ENCODE measurements around the gene CD84. TPM values are rescaled to one million over a fixed set of nuclear protein-coding genes. Genes with fewer than 3 reads are reported as not detected.

CD84 gene
- total and polyA plus RNA-seq, 4 experiments from 2014 or later, result 15.9 to 98.9 (median 65.6) TPM

DNA sequence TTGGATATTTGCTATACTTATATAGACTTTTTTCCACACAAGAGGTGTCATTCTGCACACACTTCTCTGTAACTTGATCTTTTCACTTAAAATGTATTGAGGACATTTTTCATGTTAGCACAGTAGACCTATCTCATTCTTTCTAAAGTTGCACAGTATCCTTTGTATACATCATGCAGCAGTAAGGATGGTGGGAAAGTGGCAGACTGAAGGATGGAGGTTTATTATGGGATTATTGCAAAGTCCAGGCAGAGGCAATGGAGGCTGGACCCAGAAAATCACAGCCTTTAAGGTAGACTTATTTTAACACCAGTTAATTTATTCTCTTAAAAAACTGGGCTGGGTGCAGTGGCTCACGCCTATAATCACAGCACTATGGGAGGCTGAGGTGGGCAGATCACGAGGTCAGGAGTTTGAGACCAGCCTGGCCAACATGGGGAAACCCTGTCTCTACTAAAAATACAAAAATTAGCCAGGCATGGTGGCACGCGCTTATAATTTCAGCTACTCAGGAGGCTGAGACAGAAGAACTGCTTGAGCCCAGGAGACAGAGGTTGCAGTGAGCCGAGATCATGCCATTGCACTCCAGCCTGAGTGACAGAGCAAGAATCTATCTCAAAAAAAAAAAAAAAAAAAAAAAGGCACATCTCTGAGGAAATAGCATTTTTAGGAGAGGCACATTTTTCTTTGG lies 41.8 kb upstream of the CD84 start:
- peaks cover 22% of the 10 kb centered on the region for H3K36me3 ChIP-seq (ENCODE audit: insufficient read depth, low read length)
- H3K27me3 ChIP-seq (ENCODE audit: insufficient read depth, low read length), result no peaks in the 10 kb centered on the region
- no peak for DNase-seq
- ChIA-PET CTCF (ENCODE audit: partially characterized antibody) (interaction anchor here (4.4 to 9.4 kb wide), 4 partner anchors 8 to 58 kb away, joined by 31 to 139 read pairs (median 48); no protein-coding TSS in a partner anchor), POLR2A (ENCODE audit: partially characterized antibody) (interaction anchor here (0.8 to 4.5 kb wide), 6 partner anchors 7 to 60 kb away, joined by 3 to 48 read pairs (median 10); no protein-coding TSS in a partner anchor)
- no peak overlapping the region for H3K4me3 ChIP-seq (ENCODE audit: low read length in 2 of 2)
- H3K4me3 Mint-ChIP-seq, result peak overlapping the region in 5 of 8 donors; percentile 21 to 87 (median 48)
- peaks cover 95% of the 10 kb centered on the region for H3K4me1 ChIP-seq (ENCODE audit: insufficient read depth, low read length)
- peaks cover 0 to 4% (median 0%) of the 10 kb centered on the region in 8 donors for H3K9me3 Mint-ChIP-seq
- H3K9me3 ChIP-seq (ENCODE audit: control insufficient read depth in 1 of 2, low read length in 2 of 2), result no peaks in the 10 kb centered on the region
- no peak overlapping the region for H3K27ac ChIP-seq (ENCODE audit: low read depth, low read length)
- no peaks in the 10 kb centered on the region for H3K27me3 Mint-ChIP-seq
- H3K36me3 Mint-ChIP-seq, result peaks cover 66 to 84% of the 10 kb centered on the region in 2 donors
- peaks cover 65 to 93% (median 79%) of the 10 kb centered on the region in 4 donors for H3K4me1 Mint-ChIP-seq
- peak overlapping the region; percentile 87 to 99 (median 93) for H3K27ac Mint-ChIP-seq
- intact Hi-C loops (cut with micrococcal nuclease), result no loop called here

DNA sequence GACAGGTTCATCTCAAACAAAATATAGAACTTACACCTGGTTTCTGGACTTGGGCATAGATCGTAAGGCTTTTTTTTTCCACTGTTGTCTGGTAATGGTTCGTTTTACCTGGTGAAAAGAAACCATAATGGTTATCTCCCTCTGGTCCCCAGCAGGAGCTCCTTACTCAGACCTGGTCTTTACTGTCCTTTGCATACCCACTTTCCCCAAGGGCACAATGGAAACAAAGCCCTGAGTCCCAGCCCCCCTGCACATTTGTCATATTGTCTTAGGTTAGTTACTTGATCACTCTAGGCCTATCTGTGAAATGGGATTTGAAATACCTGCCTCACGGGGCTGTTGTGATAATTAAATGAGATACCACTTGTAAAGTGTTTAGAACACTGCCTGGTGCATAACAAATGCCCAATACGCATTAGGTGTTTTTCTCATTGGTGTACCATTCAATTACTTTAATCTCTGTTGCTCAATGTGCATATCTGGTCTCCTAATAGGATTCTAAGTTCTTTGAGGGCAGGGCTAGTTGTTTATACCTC lies 40.5 kb upstream of the CD84 start:
- H3K36me3 ChIP-seq (ENCODE audit: insufficient read depth, low read length), result peaks cover 30% of the 10 kb centered on the region
- H3K4me1 Mint-ChIP-seq, result peaks cover 59 to 88% (median 74%) of the 10 kb centered on the region in 4 donors
- peaks cover 0 to 4% (median 0%) of the 10 kb centered on the region in 8 donors for H3K9me3 Mint-ChIP-seq
- peak overlapping the region; percentile 16 for H3K27ac ChIP-seq (ENCODE audit: low read depth, low read length)
- peaks cover 61 to 82% of the 10 kb centered on the region in 2 donors for H3K36me3 Mint-ChIP-seq
- ChIA-PET POLR2A (ENCODE audit: partially characterized antibody) (interaction anchor here (0.5 to 4.5 kb wide), 15 partner anchors 9 to 442 kb away, joined by 3 to 48 read pairs (median 6); partner anchors contain the start of gene CD48), CTCF (ENCODE audit: partially characterized antibody) (interaction anchor here (1.0 to 9.4 kb wide), 17 partner anchors 9 to 191 kb away, joined by 3 to 139 read pairs (median 9); partner anchors contain the start of genes CD48, SLAMF1 and SLAMF6)
- H3K4me1 ChIP-seq (ENCODE audit: insufficient read depth, low read length), result peaks cover 86% of the 10 kb centered on the region
- intact Hi-C loops (cut with micrococcal nuclease), result no loop called here
- H3K9me3 ChIP-seq (ENCODE audit: control insufficient read depth in 1 of 2, low read length in 2 of 2), result no peaks in the 10 kb centered on the region
- H3K27me3 ChIP-seq (ENCODE audit: insufficient read depth, low read length), result no peaks in the 10 kb centered on the region
- H3K27ac Mint-ChIP-seq, result peak overlapping the region; percentile 25 to 94 (median 73)
- H3K4me3 Mint-ChIP-seq, result peak overlapping the region in 1 of 8 donors; percentile 26
- H3K4me3 ChIP-seq (ENCODE audit: low read length in 2 of 2), result no peak overlapping the region
- no peaks in the 10 kb centered on the region for H3K27me3 Mint-ChIP-seq
- DNase-seq, result no peak

- Histone ChIP-seq H3K36me3 (ENCODE audit: insufficient read depth, low read length) (peaks cover 32% of the 10 kb centered on the region), H3K4me3 (ENCODE audit: low read length in 2 of 2) (no peak overlapping the region), H3K9me3 (ENCODE audit: control insufficient read depth in 1 of 2, low read length in 2 of 2) (no peaks in the 10 kb centered on the region), H3K4me1 (ENCODE audit: insufficient read depth, low read length) (peaks cover 86% of the 10 kb centered on the region), H3K27ac (ENCODE audit: low read depth, low read length) (no peak overlapping the region), H3K27me3 (ENCODE audit: insufficient read depth, low read length) (no peaks in the 10 kb centered on the region)
- ChIA-PET POLR2A (ENCODE audit: partially characterized antibody) (interaction anchor here (0.7 to 4.5 kb wide), 22 partner anchors 9 to 190 kb away, joined by 3 to 48 read pairs (median 6); partner anchors contain the start of genes CD48 and SLAMF1), CTCF (ENCODE audit: partially characterized antibody) (interaction anchor here (0.7 to 9.4 kb wide), 26 partner anchors 9 to 212 kb away, joined by 3 to 139 read pairs (median 5); partner anchors contain the start of genes CD48, SLAMF1 and SLAMF6)
- H3K4me1 Mint-ChIP-seq, result peaks cover 53 to 86% (median 69%) of the 10 kb centered on the region in 4 donors
- peak; percentile 52 to 58 (median 55) for DNase-seq
- H3K4me3 Mint-ChIP-seq, result peak overlapping the region in 5 of 8 donors; percentile 4 to 41 (median 23)
- H3K36me3 Mint-ChIP-seq, result peaks cover 58 to 82% of the 10 kb centered on the region in 2 donors
- intact Hi-C loops (cut with micrococcal nuclease), result loop anchor here (1.0 kb wide), 3 partner anchors 10 to 149 kb away; no protein-coding TSS in a partner anchor
- H3K27me3 Mint-ChIP-seq, result no peaks in the 10 kb centered on the region
- H3K9me3 Mint-ChIP-seq, result peaks cover 0 to 4% (median 0%) of the 10 kb centered on the region in 8 donors
- H3K27ac Mint-ChIP-seq, result peak overlapping the region; percentile 61 to 94 (median 84)
These were observed 39.5 kb upstream of the CD84 start for GRCh38 chr1:160618763-160619274.

- no peaks in the 10 kb centered on the region for H3K27me3 ChIP-seq (ENCODE audit: insufficient read depth, low read length)
These were observed 39.0 kb upstream of the CD84 start for GRCh38 chr1:160618327-160618726.

DNA sequence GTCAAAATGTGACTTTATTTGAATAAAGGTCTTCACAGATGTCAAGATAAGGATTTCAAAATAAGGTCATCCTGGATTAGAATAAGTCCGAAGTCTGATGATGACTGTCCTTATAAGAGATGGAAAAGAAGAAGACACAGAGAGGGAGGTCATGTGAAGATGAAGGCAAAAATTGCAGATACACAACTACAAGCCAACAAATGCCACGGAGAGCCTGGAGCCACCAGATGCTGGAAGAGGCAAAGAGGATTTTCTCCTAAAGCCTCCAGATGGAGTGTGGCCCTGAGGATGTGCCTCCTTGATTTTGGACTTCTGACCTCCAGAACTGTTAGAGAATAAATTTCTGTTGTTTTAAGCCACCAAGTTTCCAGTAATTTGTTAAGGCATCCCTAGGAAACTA lies 36.4 kb upstream of the CD84 start:
- Mint-ChIP-seq H3K36me3 (peaks cover 56 to 83% of the 10 kb centered on the region in 2 donors), H3K4me3 (no peak overlapping the region), H3K9me3 (peaks cover 0 to 3% (median 0%) of the 10 kb centered on the region in 8 donors), H3K27me3 (no peaks in the 10 kb centered on the region), H3K4me1 (peaks cover 33 to 79% (median 58%) of the 10 kb centered on the region in 4 donors), H3K27ac (peak overlapping the region; percentile 4 to 82 (median 65))
- Histone ChIP-seq H3K27me3 (ENCODE audit: insufficient read depth, low read length) (no peaks in the 10 kb centered on the region), H3K36me3 (ENCODE audit: insufficient read depth, low read length) (peaks cover 59% of the 10 kb centered on the region), H3K27ac (ENCODE audit: low read depth, low read length) (no peak overlapping the region), H3K4me3 (ENCODE audit: low read length in 2 of 2) (no peak overlapping the region), H3K9me3 (ENCODE audit: control insufficient read depth in 1 of 2, low read length in 2 of 2) (no peaks in the 10 kb centered on the region), H3K4me1 (ENCODE audit: insufficient read depth, low read length) (peaks cover 67% of the 10 kb centered on the region)
- ChIA-PET CTCF (ENCODE audit: partially characterized antibody) (interaction anchor here (1.7 kb wide), 1 partner anchor 60 kb away, joined by 7 read pairs; no protein-coding TSS in a partner anchor), POLR2A (ENCODE audit: partially characterized antibody) (interaction anchor here (1.3 to 1.4 kb wide), 2 partner anchors 11 to 47 kb away, joined by 3 to 4 read pairs; no protein-coding TSS in a partner anchor)
- no peak for DNase-seq
- intact Hi-C loops (cut with micrococcal nuclease), result no loop called here

More at GRCh38 chr1:160618327-160618726, 39.0 kb upstream of the CD84 start:
- H3K27me3 Mint-ChIP-seq, result no peaks in the 10 kb centered on the region
- no peak overlapping the region for H3K4me3 ChIP-seq (ENCODE audit: low read length in 2 of 2)
- no peak overlapping the region for H3K27ac ChIP-seq (ENCODE audit: low read depth, low read length)
- H3K36me3 ChIP-seq (ENCODE audit: insufficient read depth, low read length), result peaks cover 37% of the 10 kb centered on the region
- peaks cover 49 to 86% (median 68%) of the 10 kb centered on the region in 4 donors for H3K4me1 Mint-ChIP-seq
- DNase-seq, result no peak
- H3K4me1 ChIP-seq (ENCODE audit: insufficient read depth, low read length), result peaks cover 83% of the 10 kb centered on the region
- intact Hi-C loops (cut with micrococcal nuclease), result loop anchor here (1.0 kb wide), 3 partner anchors 11 to 150 kb away; no protein-coding TSS in a partner anchor
- CTCF ChIA-PET (ENCODE audit: partially characterized antibody), result interaction anchor here (0.7 to 9.4 kb wide), 26 partner anchors 8 to 213 kb away, joined by 3 to 139 read pairs (median 5); partner anchors contain the start of genes CD48 and SLAMF1
- H3K36me3 Mint-ChIP-seq, result peaks cover 58 to 82% of the 10 kb centered on the region in 2 donors
- peak overlapping the region; percentile 10 to 90 (median 67) for H3K27ac Mint-ChIP-seq
- peak overlapping the region in 4 of 8 donors; percentile 16 to 48 (median 31) for H3K4me3 Mint-ChIP-seq
- H3K9me3 ChIP-seq (ENCODE audit: control insufficient read depth in 1 of 2, low read length in 2 of 2), result no peaks in the 10 kb centered on the region
- peaks cover 0 to 3% (median 0%) of the 10 kb centered on the region in 8 donors for H3K9me3 Mint-ChIP-seq
- POLR2A ChIA-PET (ENCODE audit: partially characterized antibody), result interaction anchor here (0.7 to 4.5 kb wide), 21 partner anchors 9 to 189 kb away, joined by 3 to 48 read pairs (median 5); partner anchors contain the start of gene SLAMF1

- Mint-ChIP-seq H3K4me3 (peak overlapping the region in 4 of 8 donors; percentile 33 to 51 (median 44)), H3K36me3 (peaks cover 58 to 87% of the 10 kb centered on the region in 2 donors), H3K4me1 (peaks cover 32 to 82% (median 57%) of the 10 kb centered on the region in 4 donors), H3K9me3 (peaks cover 0 to 3% (median 0%) of the 10 kb centered on the region in 8 donors), H3K27ac (peak overlapping the region in 6 of 7 donors; percentile 14 to 72 (median 50)), H3K27me3 (no peaks in the 10 kb centered on the region)
- Histone ChIP-seq H3K36me3 (ENCODE audit: insufficient read depth, low read length) (peaks cover 63% of the 10 kb centered on the region), H3K4me1 (ENCODE audit: insufficient read depth, low read length) (peaks cover 72% of the 10 kb centered on the region), H3K9me3 (ENCODE audit: control insufficient read depth in 1 of 2, low read length in 2 of 2) (no peaks in the 10 kb centered on the region), H3K27me3 (ENCODE audit: insufficient read depth, low read length) (no peaks in the 10 kb centered on the region), H3K4me3 (ENCODE audit: low read length in 2 of 2) (no peak overlapping the region), H3K27ac (ENCODE audit: low read depth, low read length) (no peak overlapping the region)
- ChIA-PET CTCF (ENCODE audit: partially characterized antibody) (interaction anchor here (1.1 to 12.5 kb wide), 6 partner anchors 16 to 186 kb away, joined by 3 to 359 read pairs (median 6); no protein-coding TSS in a partner anchor), POLR2A (ENCODE audit: partially characterized antibody) (interaction anchor here (0.6 to 2.9 kb wide), 7 partner anchors 10 to 61 kb away, joined by 3 to 12 read pairs (median 3); no protein-coding TSS in a partner anchor)
- intact Hi-C loops (cut with micrococcal nuclease), result loop anchor here (5.0 kb wide), 1 partner anchor 33 kb away; the partner anchor contains the start of gene SLAMF1
- DNase-seq, result no peak
These were observed 35.1 kb upstream of the CD84 start for GRCh38 chr1:160614410-160614809.
